ENCODE measurements around the gene ARL15.

Gene ARL15

DNA sequence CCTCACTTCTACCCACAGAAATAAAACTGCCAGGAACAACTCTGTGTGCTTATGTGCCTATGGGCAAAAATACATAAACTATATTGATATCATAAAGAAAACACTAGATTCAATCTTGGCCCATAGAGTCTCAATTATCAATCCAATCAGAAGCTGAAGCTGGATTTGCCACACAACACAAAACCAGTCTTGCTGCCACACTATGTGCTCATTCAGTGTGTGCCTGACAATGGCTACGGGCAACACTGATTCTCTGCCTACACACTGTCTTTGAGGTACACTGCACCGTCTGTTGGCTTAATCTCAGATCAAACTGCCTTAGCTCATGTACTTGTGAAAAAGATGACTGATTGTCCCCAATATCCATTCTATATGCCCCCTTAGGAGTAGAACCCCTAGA, 35.4 kb downstream of the ARL15 start:
- Histone ChIP-seq H3K9ac (no peak overlapping the region), H3K36me3 (peaks cover 0 to 32% (median 11%) of the 10 kb centered on the region in 11 experiments; a peak in 16 of 22 replicates), H3K4me3 (no peak overlapping the region), H3K9me3 (replicated peaks in 1 of 11) (peaks cover 5 to 16% (median 12%) of the 10 kb centered on the region in 11 experiments; a peak in 18 of 22 replicates), H3K27ac (no peak overlapping the region), H3K4me1 (peaks cover 0 to 10% (median 8%) of the 10 kb centered on the region in 10 experiments; a peak in 11 of 20 replicates), H3K4me2 (no peak overlapping the region), H4K20me1 (peaks cover 0 to 24% (median 8%) of the 10 kb centered on the region in 11 experiments; a peak in 9 of 22 replicates), H3K27me3 (no peaks in the 10 kb centered on the region)
- no peak for TF ChIP-seq Cebpa-rat (IDR thresholded peaks at IDR 0.05)

DNA sequence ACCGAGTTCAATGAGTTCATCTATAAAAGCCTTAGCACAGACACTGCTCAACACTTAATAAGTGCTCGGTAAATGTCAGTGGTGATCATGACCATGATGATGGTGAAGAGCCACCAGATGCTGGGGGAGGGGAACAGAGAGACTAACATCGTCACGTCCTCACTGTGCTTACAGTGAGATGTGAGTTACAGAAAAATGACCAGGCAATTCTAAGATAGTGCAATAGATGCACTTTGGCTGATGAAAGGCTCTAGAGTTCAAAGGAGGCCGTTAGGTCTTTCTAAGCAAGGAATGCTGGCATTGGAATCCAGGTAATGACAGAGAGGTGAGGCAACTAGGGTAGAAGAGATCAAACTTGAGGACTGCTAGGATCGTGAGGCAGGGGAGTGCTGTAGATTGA, 36.7 kb downstream of the ARL15 start:
- peaks cover 0 to 10% (median 8%) of the 10 kb centered on the region in 10 experiments; a peak in 11 of 20 replicates for H3K4me1 ChIP-seq
- H3K4me3 ChIP-seq: no peak overlapping the region
- H3K27ac ChIP-seq: no peak overlapping the region
- H3K4me2 ChIP-seq: no peak overlapping the region
- no peaks in the 10 kb centered on the region for H3K27me3 ChIP-seq
- no peak for TF ChIP-seq Cebpa-rat (IDR thresholded peaks at IDR 0.05)
- H3K9ac ChIP-seq: no peak overlapping the region
- H4K20me1 ChIP-seq: peaks cover 0 to 20% (median 8%) of the 10 kb centered on the region in 11 experiments; a peak in 9 of 22 replicates
- H3K36me3 ChIP-seq: peaks cover 0 to 29% (median 7%) of the 10 kb centered on the region in 11 experiments; a peak in 7 of 22 replicates
- H3K9me3 ChIP-seq (replicated peaks in 1 of 11): peaks cover 12 to 23% (median 18%) of the 10 kb centered on the region in 11 experiments

DNA sequence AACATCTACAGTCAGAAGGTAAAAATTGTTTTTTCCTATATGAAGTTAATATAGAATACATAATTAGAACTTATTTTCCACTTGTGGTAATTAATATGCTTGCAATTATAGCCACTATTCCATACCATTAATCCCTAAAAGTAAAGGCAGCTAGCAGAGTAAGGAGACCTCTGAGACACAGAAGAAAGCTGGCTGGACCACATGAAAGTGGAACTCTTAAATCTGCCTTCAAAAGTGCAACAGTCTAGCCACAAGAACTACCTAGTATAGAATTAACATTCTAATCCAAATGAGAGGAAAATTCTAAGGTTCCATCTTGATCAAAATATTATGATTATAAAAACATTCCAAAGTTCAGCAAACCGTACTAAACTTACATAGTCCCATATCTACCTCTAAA, 37.6 kb downstream of the ARL15 start:
- peaks cover 0 to 20% (median 8%) of the 10 kb centered on the region in 11 experiments; a peak in 9 of 22 replicates for H4K20me1 ChIP-seq

DNA sequence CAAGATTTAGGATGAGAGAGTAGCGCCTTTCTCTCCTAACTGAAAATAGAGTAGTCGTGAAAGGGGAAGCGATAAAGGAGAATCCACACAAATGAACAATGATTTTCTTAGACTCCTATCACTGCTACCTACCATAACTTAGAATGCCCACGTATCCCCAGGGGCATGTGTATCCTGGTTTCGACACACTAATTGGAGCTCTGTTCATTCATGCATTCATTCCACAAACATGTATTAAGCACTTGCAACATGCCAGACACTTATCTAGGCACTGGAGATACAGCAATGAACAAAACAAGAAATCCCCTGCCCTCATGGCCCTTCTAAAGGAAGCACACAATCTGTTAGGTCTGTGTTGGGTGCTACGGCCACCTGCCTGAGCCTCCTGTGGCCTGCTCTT, 40.0 kb downstream of the ARL15 start:
- Histone ChIP-seq H3K4me2 (peak overlapping the region in 7 of 11 experiments; percentile 12 to 37 (median 35); a peak in 10 of 22 replicates), H4K20me1 (peaks cover 0 to 19% (median 7%) of the 10 kb centered on the region in 11 experiments; a peak in 9 of 22 replicates), H3K4me1 (peaks cover 0 to 10% (median 8%) of the 10 kb centered on the region in 10 experiments; a peak in 11 of 20 replicates), H3K27ac (no peak overlapping the region), H3K9me3 (replicated peaks in 1 of 11) (peaks cover 12 to 21% (median 18%) of the 10 kb centered on the region in 11 experiments), H3K27me3 (no peaks in the 10 kb centered on the region), H3K9ac (no peak overlapping the region), H3K36me3 (peaks cover 0 to 16% (median 3%) of the 10 kb centered on the region in 11 experiments; a peak in 3 of 22 replicates), H3K4me3 (no peak overlapping the region)
- TF ChIP-seq Cebpa-rat (IDR thresholded peaks at IDR 0.05): no peak

More for the DNA sequence above, 37.6 kb downstream of the ARL15 start:
- no peaks in the 10 kb centered on the region for H3K27me3 ChIP-seq
- H3K4me2 ChIP-seq: no peak overlapping the region
- no peak overlapping the region for H3K4me3 ChIP-seq
- H3K4me1 ChIP-seq: peaks cover 0 to 10% (median 8%) of the 10 kb centered on the region in 10 experiments; a peak in 11 of 20 replicates
- H3K9ac ChIP-seq: no peak overlapping the region
- TF ChIP-seq Cebpa-rat (IDR thresholded peaks at IDR 0.05): no peak
- peaks cover 12 to 21% (median 18%) of the 10 kb centered on the region in 11 experiments for H3K9me3 ChIP-seq (replicated peaks in 1 of 11)
- H3K36me3 ChIP-seq: peaks cover 0 to 20% (median 7%) of the 10 kb centered on the region in 11 experiments; a peak in 6 of 22 replicates
- no peak overlapping the region for H3K27ac ChIP-seq

DNA sequence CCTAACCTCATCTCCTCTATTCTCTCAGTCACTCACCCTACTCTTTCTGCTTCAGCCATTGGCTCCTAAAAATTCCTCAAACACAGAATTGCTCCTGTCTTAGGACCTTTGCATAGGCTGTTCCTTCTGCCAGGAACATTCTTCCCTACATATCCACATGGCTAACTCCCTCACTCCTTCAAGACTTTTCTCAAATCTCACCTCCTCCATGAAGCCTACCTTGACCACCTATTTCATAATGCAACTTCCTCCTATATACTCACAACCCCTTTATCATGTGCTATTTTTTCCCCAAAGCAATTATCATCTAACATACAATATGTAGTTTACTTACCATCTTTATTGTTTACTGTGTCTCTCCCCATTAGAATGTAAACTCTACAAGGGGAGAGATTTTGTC, 45.8 kb downstream of the ARL15 start:
- Histone ChIP-seq H3K9me3 (replicated peaks in 1 of 11) (peaks cover 2 to 5% (median 2%) of the 10 kb centered on the region in 11 experiments; a peak in 20 of 22 replicates), H3K4me2 (no peak overlapping the region), H3K27me3 (no peaks in the 10 kb centered on the region), H3K27ac (no peak overlapping the region), H3K9ac (no peak overlapping the region), H3K36me3 (peaks cover 0 to 5% (median 0%) of the 10 kb centered on the region in 11 experiments; a peak in 3 of 22 replicates), H3K4me3 (no peak overlapping the region), H4K20me1 (peaks cover 0 to 21% (median 0%) of the 10 kb centered on the region in 11 experiments; a peak in 6 of 22 replicates), H3K4me1 (no peaks in the 10 kb centered on the region)
- TF ChIP-seq Cebpa-rat (IDR thresholded peaks at IDR 0.05): no peak

DNA sequence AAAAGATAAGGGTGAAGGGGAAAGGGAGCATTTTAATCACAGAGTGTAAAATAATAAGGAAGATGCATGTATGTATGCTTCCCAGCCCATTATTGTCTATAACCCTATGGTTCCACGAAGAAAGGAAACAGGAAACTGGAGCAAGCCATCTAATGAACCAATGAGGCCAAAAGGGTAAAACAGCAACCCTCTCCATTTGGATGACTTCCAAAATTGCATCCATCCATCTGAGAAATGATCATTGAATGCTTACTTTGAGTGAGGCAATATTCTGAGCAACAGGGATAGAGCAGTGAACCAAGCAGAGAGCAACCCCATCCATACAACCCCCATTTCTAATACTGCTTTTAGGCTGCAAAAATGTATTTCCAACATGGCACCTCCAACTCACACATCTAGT, 46.9 kb downstream of the ARL15 start:
- peaks cover 0 to 4% (median 0%) of the 10 kb centered on the region in 11 experiments; a peak in 1 of 22 replicates for H3K9me3 ChIP-seq (replicated peaks in 1 of 11)
- TF ChIP-seq Cebpa-rat (IDR thresholded peaks at IDR 0.05): no peak
- no peak overlapping the region for H3K4me2 ChIP-seq
- 0 out of 20 replicates have a peak, but pooled peaks cover 0 to under 1% (median 0%) of the 10 kb centered on the region in 10 experiments for H3K4me1 ChIP-seq
- H3K9ac ChIP-seq: no peak overlapping the region
- H3K27me3 ChIP-seq: no peaks in the 10 kb centered on the region
- peaks cover 0 to 5% (median 0%) of the 10 kb centered on the region in 11 experiments; a peak in 2 of 22 replicates for H3K36me3 ChIP-seq
- H4K20me1 ChIP-seq: peaks cover 0 to 30% (median 8%) of the 10 kb centered on the region in 11 experiments; a peak in 11 of 22 replicates
- no peak overlapping the region for H3K4me3 ChIP-seq
- no peak overlapping the region for H3K27ac ChIP-seq

DNA sequence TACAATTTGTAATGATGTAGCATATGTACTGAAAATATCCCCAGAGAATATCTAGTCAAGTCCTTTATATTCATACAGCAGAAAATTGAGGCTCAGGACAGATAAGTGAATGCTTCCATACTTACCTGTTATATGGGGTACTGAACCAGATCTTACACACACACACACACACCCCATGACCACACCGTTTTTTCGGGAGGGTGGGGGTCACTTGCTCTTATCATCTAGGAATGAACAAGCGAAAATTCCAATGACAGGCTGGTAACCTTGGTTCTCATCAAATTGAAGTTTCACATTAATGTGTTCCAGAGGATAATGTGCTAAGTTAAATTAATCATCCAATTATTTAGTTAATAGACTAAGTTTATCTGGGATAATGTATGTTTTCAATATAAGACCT, 48.8 kb downstream of the ARL15 start:
- Histone ChIP-seq H3K9ac (no peak overlapping the region), H3K36me3 (peaks cover 0 to 9% (median 0%) of the 10 kb centered on the region in 11 experiments; a peak in 4 of 22 replicates), H3K4me2 (no peak overlapping the region), H3K9me3 (replicated peaks in 1 of 11) (peaks cover 0 to 5% (median 0%) of the 10 kb centered on the region in 11 experiments; a peak in 1 of 22 replicates), H3K4me3 (no peak overlapping the region), H3K27ac (no peak overlapping the region), H3K27me3 (no peaks in the 10 kb centered on the region), H3K4me1 (peaks cover 0 to 12% (median 6%) of the 10 kb centered on the region in 10 experiments; a peak in 8 of 20 replicates), H4K20me1 (peaks cover 0 to 36% (median 13%) of the 10 kb centered on the region in 11 experiments; a peak in 14 of 22 replicates)
- no peak for TF ChIP-seq Cebpa-rat (IDR thresholded peaks at IDR 0.05)

DNA sequence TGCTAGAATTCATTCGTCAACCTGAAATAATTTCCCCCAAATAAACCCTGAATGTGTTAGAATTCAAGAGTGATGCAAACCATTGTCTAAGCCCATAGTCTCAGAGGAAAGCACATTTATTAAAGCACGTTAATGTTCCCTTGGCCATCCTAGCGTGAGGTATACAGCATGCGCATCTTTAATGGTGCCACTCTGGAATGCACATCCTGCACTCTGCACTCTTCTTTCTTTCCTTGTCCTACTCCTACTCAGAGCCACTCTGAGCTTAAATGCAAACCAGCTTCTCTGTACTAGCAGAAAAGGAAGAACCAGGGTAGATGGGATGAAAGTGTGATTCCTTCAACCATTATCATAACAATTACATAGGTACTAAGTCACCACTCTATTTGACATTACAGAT, 50.4 kb downstream of the ARL15 start:
- no peak for TF ChIP-seq Cebpa-rat (IDR thresholded peaks at IDR 0.05)
- Histone ChIP-seq H4K20me1 (peaks cover 0 to 36% (median 13%) of the 10 kb centered on the region in 11 experiments; a peak in 14 of 22 replicates), H3K27me3 (no peaks in the 10 kb centered on the region), H3K4me2 (no peak overlapping the region), H3K4me1 (peaks cover 0 to 12% (median 6%) of the 10 kb centered on the region in 10 experiments; a peak in 8 of 20 replicates), H3K9me3 (replicated peaks in 1 of 11) (peaks cover 0 to 5% (median 0%) of the 10 kb centered on the region in 11 experiments; a peak in 1 of 22 replicates), H3K9ac (no peak overlapping the region), H3K36me3 (peaks cover 0 to 9% (median 0%) of the 10 kb centered on the region in 11 experiments; a peak in 4 of 22 replicates), H3K27ac (no peak overlapping the region), H3K4me3 (no peak overlapping the region)

DNA sequence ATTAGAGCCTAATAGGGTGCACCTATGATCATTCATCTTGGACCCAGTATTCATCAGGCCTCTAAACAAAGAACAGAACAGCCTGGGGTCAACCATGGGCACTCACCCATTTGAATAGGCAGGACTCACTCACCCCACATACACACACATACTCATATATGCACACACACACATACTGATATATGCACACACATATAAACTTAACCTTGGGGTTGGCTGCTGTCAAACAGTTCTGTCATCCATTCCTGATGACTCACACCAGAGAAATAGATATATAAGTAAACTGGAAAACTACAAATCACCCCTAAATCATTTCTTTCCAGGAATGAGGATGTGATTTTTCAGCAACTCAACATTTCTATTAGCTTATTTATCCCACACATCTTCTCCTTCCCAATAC, 51.3 kb downstream of the ARL15 start:
- Histone ChIP-seq H3K36me3 (peaks cover 0 to 9% (median 0%) of the 10 kb centered on the region in 11 experiments; a peak in 4 of 22 replicates), H3K4me1 (peaks cover 0 to 12% (median 6%) of the 10 kb centered on the region in 10 experiments; a peak in 8 of 20 replicates), H4K20me1 (peaks cover 0 to 45% (median 13%) of the 10 kb centered on the region in 11 experiments; a peak in 15 of 22 replicates), H3K9me3 (replicated peaks in 1 of 11) (peaks cover 0 to 5% (median 0%) of the 10 kb centered on the region in 11 experiments; a peak in 1 of 22 replicates), H3K27me3 (no peaks in the 10 kb centered on the region), H3K4me3 (no peak overlapping the region), H3K27ac (no peak overlapping the region), H3K9ac (no peak overlapping the region), H3K4me2 (no peak overlapping the region)
- no peak for TF ChIP-seq Cebpa-rat (IDR thresholded peaks at IDR 0.05)
